H9 (cell line): ENCODE results near the gene UBAC2. TPM values are rescaled to one million over a fixed set of nuclear protein-coding genes. Genes with fewer than 3 reads are reported as not detected.

Source experiments
- DNase-seq: peaks from one replicate; pipeline ENCODE4 v3.0.0-alpha.2; 2017
- H2AFZ ChIP-seq: one replicate; pipeline ENCODE4 v1.6.1; 2013; ENCODE audit warnings: mild to moderate bottlenecking, low read length, control low read depth, moderate library complexity
- H2AK5ac ChIP-seq: 2 replicates; pipeline ENCODE4 v1.6.1; 2013; ENCODE audit warnings: low read length, control low read depth, mixed read lengths; ENCODE audit not compliant: insufficient read length
- H2BK120ac ChIP-seq: one replicate; pipeline ENCODE4 v1.6.1; 2013; ENCODE audit warnings: low read depth, mild to moderate bottlenecking, low read length, control low read depth, inconsistent platforms; ENCODE audit not compliant: poor library complexity, severe bottlenecking
- H2BK12ac ChIP-seq: 2 replicates; pipeline ENCODE4 v1.6.1; 2013; ENCODE audit warnings: low read length, control low read depth, mixed read lengths, low read depth; ENCODE audit not compliant: insufficient read length
- H2BK15ac ChIP-seq: 2 replicates; pipeline ENCODE4 v1.6.1; 2013; ENCODE audit warnings: low read depth, low read length, control low read depth
- H2BK20ac ChIP-seq: one replicate; pipeline ENCODE4 v1.6.1; 2013; ENCODE audit warnings: low read depth, mild to moderate bottlenecking, low read length, control low read depth, inconsistent platforms; ENCODE audit not compliant: poor library complexity, severe bottlenecking
- H2BK5ac ChIP-seq: 2 replicates; pipeline ENCODE4 v1.6.1; 2013; ENCODE audit warnings: low read length, control low read depth, mixed read lengths; ENCODE audit not compliant: insufficient read length
- H3K14ac ChIP-seq: 2 replicates; pipeline ENCODE4 v1.6.1; 2013; ENCODE audit warnings: low read length, control low read depth; ENCODE audit not compliant: insufficient read depth
- H3K18ac ChIP-seq: 2 replicates; pipeline ENCODE4 v1.6.1; 2013; ENCODE audit warnings: low read depth, mild to moderate bottlenecking, mixed read lengths, low read length, control low read depth; ENCODE audit not compliant: insufficient read length
- H3K23ac ChIP-seq: 2 replicates; pipeline ENCODE4 v1.6.1; 2013; ENCODE audit warnings: low read length, control low read depth, mixed read lengths, low read depth; ENCODE audit not compliant: insufficient read length
- H3K23me2 ChIP-seq: 2 replicates; pipeline ENCODE4 v1.6.1; 2013; ENCODE audit warnings: low read depth, mild to moderate bottlenecking, mixed read lengths, low read length, control low read depth; ENCODE audit not compliant: insufficient read length, poor library complexity, severe bottlenecking
- H3K27ac ChIP-seq: 2 replicates; pipeline ENCODE4 v1.5.1; 2013; ENCODE audit warnings: low read length, control low read depth, mixed read lengths, low read depth; ENCODE audit not compliant: insufficient read length
- H3K27me3 ChIP-seq: 2 replicates; pipeline ENCODE4 v1.6.1; 2013; ENCODE audit warnings: low read length, control low read depth, inconsistent platforms; ENCODE audit not compliant: insufficient read depth
- H3K4ac ChIP-seq: 2 replicates; pipeline ENCODE4 v1.6.1; 2013; ENCODE audit warnings: low read depth, mild to moderate bottlenecking, control low read depth, inconsistent platforms, low read length, moderate library complexity
- H3K4me1 ChIP-seq: 2 replicates; pipeline ENCODE4 v1.6.1; 2013; ENCODE audit warnings: low read length, control low read depth, inconsistent platforms; ENCODE audit not compliant: insufficient read depth
- H3K4me2 ChIP-seq: 2 replicates; pipeline ENCODE4 v1.6.1; 2013; ENCODE audit warnings: low read length, control low read depth, mixed read lengths; ENCODE audit not compliant: insufficient read length, insufficient read depth
- H3K56ac ChIP-seq: 2 replicates; pipeline ENCODE4 v1.6.1; 2013; ENCODE audit warnings: low read depth, mild to moderate bottlenecking, mixed read lengths, low read length, control low read depth; ENCODE audit not compliant: insufficient read length
- H3K79me1 ChIP-seq: 2 replicates; pipeline ENCODE4 v1.6.1; 2013; ENCODE audit warnings: low read depth, mild to moderate bottlenecking, moderate library complexity, low read length, control low read depth, inconsistent platforms; ENCODE audit not compliant: insufficient read depth, poor library complexity, severe bottlenecking
- H3K79me2 ChIP-seq: 2 replicates; pipeline ENCODE4 v1.6.1; 2013; ENCODE audit warnings: low read length, control low read depth, inconsistent platforms; ENCODE audit not compliant: insufficient read depth
- H3K9ac ChIP-seq: 2 replicates; pipeline ENCODE4 v1.6.1; 2013; ENCODE audit warnings: low read length, control low read depth, mixed read lengths; ENCODE audit not compliant: insufficient read length; ENCODE audit errors: extremely low read depth
- H3K9me3 ChIP-seq: one replicate; pipeline ENCODE4 v1.6.1; 2013; ENCODE audit warnings: low read depth, low read length, inconsistent platforms; ENCODE audit not compliant: control insufficient read depth
- H3T11ph ChIP-seq: one replicate; pipeline ENCODE4 v1.6.1; 2013; ENCODE audit warnings: mild to moderate bottlenecking, low read length, control low read depth, inconsistent platforms
- H4K20me1 ChIP-seq: one replicate; pipeline ENCODE4 v1.6.1; 2013; ENCODE audit not compliant: control insufficient read depth, insufficient read length, insufficient read depth
- H4K5ac ChIP-seq: 2 replicates; pipeline ENCODE4 v1.6.1; 2013; ENCODE audit warnings: low read depth, mild to moderate bottlenecking, mixed read lengths, low read length, control low read depth; ENCODE audit not compliant: insufficient read length
- H4K8ac ChIP-seq: replicated peaks from 2 replicates; pipeline ENCODE4 v1.6.1; 2013; ENCODE audit warnings: low read length, control low read depth, mixed read lengths, low read depth; ENCODE audit not compliant: insufficient read length
- H4K91ac ChIP-seq: 2 replicates; pipeline ENCODE4 v1.6.1; 2013; ENCODE audit warnings: low read depth, mild to moderate bottlenecking, moderate library complexity, mixed read lengths, low read length, control low read depth; ENCODE audit not compliant: insufficient read length
- H3K27ac Mint-ChIP-seq, 3 experiments: 2 replicates in 2 of 3; 3 replicates in 1 of 3; pipeline ENCODE4 v1.8.0; 2020 to 2021; ENCODE audit warnings: mixed read lengths in 3 of 3, mild to moderate bottlenecking in 1 of 3, moderate library complexity in 1 of 3
- H3K27me3 Mint-ChIP-seq: 2 replicates; pipeline ENCODE4 v1.8.0; 2021; ENCODE audit warnings: low read depth, mild to moderate bottlenecking, moderate library complexity, mixed read lengths
- H3K36me3 Mint-ChIP-seq, 3 experiments: 2 replicates in 2 of 3; 3 replicates in 1 of 3; pipeline ENCODE4 v1.8.0; 2020 to 2021; ENCODE audit warnings: low read depth in 3 of 3, mixed read lengths in 3 of 3; ENCODE audit not compliant: insufficient read depth in 1 of 3
- H3K4me1 Mint-ChIP-seq, 2 experiments: 2 replicates each; pipeline ENCODE4 v1.8.0; 2020; ENCODE audit warnings: mixed read lengths in 2 of 2
- H3K4me3 Mint-ChIP-seq, 2 experiments: 2 replicates in 1 of 2; 3 replicates in 1 of 2; pipeline ENCODE4 v1.8.0; 2020 to 2021; ENCODE audit warnings: mild to moderate bottlenecking in 2 of 2, mixed read lengths in 2 of 2, moderate library complexity in 1 of 2
- H3K9me3 Mint-ChIP-seq, 2 experiments: 2 replicates in 1 of 2; 3 replicates in 1 of 2; pipeline ENCODE4 v1.8.0; 2020; ENCODE audit warnings: mild to moderate bottlenecking in 2 of 2, mixed read lengths in 2 of 2, moderate library complexity in 1 of 2
- WGBS: extraction: QIAGEN DNeasy Blood & Tissue Kit; methylation state at CpG from one replicate; pipeline ENCODE4 v1.1.7; 2013; ENCODE audit warnings: missing lambda C conversion rate, low lambda C conversion rate, mixed read lengths; ENCODE audit not compliant: insufficient read length; ENCODE audit errors: extremely low coverage; 5-methylcytosine and 5-hydroxymethylcytosine counted together
- total RNA-seq: library from RNA; stranded (reverse); gene quantifications from 2 replicates; pipeline ENCODE4 v1.2.1, GENCODE V29; 2021
- TF ChIP-seq, protein P1 (sequence below): fragments of 200-600 bp; sonication (generic); conservative IDR thresholded peaks from 3 replicates; pipeline ENCODE4 v1.8.0; 2021; ENCODE audit warnings: antibody characterized with exemption, mild to moderate bottlenecking

Gene UBAC2
- total RNA-seq, 1 experiment from 2014 or later: 52.3 TPM

DNA sequence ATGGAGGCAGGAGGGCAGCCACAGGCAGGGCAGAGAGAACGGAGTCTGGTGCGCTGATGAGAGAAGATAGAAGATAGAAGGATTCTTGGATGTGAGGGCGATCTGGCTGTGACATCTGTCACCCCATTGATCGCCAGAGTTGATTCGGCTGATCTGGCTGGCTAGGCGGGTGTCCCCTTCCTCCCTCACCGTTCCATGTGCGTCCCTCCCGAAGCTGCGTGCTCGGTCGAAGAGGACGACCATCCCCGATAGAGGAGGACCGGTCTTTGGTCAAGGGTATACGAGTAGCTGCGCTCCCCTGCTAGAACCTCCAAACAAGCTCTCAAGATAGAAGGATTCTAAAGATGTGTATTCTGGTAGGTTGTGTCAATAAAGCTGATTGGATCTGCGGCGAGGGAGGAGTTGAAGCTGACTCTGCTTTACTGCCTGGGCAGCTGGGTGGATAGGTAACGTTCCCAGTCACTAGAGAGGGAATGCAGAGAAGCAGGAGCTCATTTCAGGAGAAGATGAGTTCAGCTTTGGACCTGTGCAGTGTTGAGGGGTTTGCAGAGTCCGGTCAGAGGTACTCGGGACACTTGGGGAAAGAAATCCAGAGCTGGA lies 5.1 kb downstream of the UBAC2 start:
- Histone ChIP-seq H2BK15ac (no peak overlapping the region), H3K4ac (no peak overlapping the region), H3K9me3 (no peaks in the 10 kb centered on the region), H3K79me2 (peaks cover 40% of the 10 kb centered on the region; the same call in 1 of the 2 replicates), H3K27ac (no peak overlapping the region), H4K91ac (no peak overlapping the region), H3K9ac (no peak overlapping the region), H3K4me1 (peaks cover 1% of the 10 kb centered on the region; the same call in 1 of the 2 replicates), H3K79me1 (peaks cover 18% of the 10 kb centered on the region), H3K23me2 (peaks cover 6% of the 10 kb centered on the region), H2BK12ac (no peak overlapping the region), H4K20me1 (peaks cover 2% of the 10 kb centered on the region), H3T11ph (no peak overlapping the region), H2BK20ac (no peak overlapping the region), H2AK5ac (no peak overlapping the region), H3K18ac (no peak overlapping the region), H3K4me2 (no peak overlapping the region), H4K5ac (no peak overlapping the region), H2BK5ac (no peak overlapping the region), H4K8ac (no peak overlapping the region), H3K56ac (no peak overlapping the region), H2AFZ (no peak overlapping the region), H2BK120ac (no peak overlapping the region), H3K27me3 (no peaks in the 10 kb centered on the region), H3K14ac (no peak overlapping the region), H3K23ac (no peak overlapping the region)
- Mint-ChIP-seq H3K27me3 (no peaks in the 10 kb centered on the region; the same call in 1 of the 2 replicates), H3K36me3 (peaks cover 17 to 24% (median 18%) of the 10 kb centered on the region in 3 experiments; a peak in 6 of 7 replicates), H3K9me3 (no peaks in the 10 kb centered on the region), H3K4me1 (peaks cover 38 to 44% of the 10 kb centered on the region in 2 experiments), H3K4me3 (no peak overlapping the region), H3K27ac (peak overlapping the region; percentile 41 to 44 (median 42); a peak in 5 of 7 replicates)
- no peak for DNase-seq
- TF ChIP-seq, protein P1, sequence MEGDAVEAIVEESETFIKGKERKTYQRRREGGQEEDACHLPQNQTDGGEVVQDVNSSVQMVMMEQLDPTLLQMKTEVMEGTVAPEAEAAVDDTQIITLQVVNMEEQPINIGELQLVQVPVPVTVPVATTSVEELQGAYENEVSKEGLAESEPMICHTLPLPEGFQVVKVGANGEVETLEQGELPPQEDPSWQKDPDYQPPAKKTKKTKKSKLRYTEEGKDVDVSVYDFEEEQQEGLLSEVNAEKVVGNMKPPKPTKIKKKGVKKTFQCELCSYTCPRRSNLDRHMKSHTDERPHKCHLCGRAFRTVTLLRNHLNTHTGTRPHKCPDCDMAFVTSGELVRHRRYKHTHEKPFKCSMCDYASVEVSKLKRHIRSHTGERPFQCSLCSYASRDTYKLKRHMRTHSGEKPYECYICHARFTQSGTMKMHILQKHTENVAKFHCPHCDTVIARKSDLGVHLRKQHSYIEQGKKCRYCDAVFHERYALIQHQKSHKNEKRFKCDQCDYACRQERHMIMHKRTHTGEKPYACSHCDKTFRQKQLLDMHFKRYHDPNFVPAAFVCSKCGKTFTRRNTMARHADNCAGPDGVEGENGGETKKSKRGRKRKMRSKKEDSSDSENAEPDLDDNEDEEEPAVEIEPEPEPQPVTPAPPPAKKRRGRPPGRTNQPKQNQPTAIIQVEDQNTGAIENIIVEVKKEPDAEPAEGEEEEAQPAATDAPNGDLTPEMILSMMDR: no peak
- WGBS: no CpG with 5 or more reads among the region's 22 CpGs
